ENCODE results near the gene SYNJ1.
"Not testable (repeated sequence)": the region's sequence is repeated elsewhere in the genome, so short reads cannot be mapped to it uniquely, and the experiment has no call there.

DNA sequence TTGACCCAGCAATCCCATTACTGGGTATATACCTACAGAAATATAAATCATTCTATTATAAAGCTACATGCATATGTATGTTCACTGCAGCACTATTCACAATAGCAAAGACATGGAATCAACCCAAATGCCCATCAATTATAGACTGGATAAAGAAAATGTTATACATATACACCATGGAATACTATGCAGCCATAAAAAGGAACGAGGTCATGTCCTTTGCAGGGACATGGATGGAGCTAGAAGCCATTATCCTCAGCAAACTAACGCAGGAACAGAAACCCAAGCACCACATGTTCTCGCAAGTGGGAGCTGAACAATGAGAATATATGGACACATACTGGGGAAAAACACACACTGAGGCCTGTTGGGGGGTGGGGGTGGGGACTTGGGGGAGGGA is 18.9 kb upstream of the SYNJ1 start:
- TF ChIP-seq, protein P1, sequence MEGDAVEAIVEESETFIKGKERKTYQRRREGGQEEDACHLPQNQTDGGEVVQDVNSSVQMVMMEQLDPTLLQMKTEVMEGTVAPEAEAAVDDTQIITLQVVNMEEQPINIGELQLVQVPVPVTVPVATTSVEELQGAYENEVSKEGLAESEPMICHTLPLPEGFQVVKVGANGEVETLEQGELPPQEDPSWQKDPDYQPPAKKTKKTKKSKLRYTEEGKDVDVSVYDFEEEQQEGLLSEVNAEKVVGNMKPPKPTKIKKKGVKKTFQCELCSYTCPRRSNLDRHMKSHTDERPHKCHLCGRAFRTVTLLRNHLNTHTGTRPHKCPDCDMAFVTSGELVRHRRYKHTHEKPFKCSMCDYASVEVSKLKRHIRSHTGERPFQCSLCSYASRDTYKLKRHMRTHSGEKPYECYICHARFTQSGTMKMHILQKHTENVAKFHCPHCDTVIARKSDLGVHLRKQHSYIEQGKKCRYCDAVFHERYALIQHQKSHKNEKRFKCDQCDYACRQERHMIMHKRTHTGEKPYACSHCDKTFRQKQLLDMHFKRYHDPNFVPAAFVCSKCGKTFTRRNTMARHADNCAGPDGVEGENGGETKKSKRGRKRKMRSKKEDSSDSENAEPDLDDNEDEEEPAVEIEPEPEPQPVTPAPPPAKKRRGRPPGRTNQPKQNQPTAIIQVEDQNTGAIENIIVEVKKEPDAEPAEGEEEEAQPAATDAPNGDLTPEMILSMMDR (IDR thresholded peaks at IDR 0.05; ENCODE audit: low read depth, low read length, poor library complexity, severe bottlenecking), result not testable (repeated sequence)
- TF ChIP-seq EZH2phosphoT487 (IDR thresholded peaks at IDR 0.05; ENCODE audit: borderline replicate concordance, low read length), result not testable (repeated sequence)
